GM18867 (cell line): ENCODE data around the gene KLHL29.
"Not testable (repeated sequence)": the region's sequence is repeated elsewhere in the genome, so short reads cannot be mapped to it uniquely, and the experiment has no call there.

Experiments used
- ATAC-seq: cut with Tn5 transposase; IDR thresholded peaks from one replicate; pipeline ENCODE4 v1.9.1; 2021; ENCODE audit warnings: mild to moderate bottlenecking, moderate library complexity; ENCODE audit not compliant: unreplicated experiment

The KLHL29 gene

DNA sequence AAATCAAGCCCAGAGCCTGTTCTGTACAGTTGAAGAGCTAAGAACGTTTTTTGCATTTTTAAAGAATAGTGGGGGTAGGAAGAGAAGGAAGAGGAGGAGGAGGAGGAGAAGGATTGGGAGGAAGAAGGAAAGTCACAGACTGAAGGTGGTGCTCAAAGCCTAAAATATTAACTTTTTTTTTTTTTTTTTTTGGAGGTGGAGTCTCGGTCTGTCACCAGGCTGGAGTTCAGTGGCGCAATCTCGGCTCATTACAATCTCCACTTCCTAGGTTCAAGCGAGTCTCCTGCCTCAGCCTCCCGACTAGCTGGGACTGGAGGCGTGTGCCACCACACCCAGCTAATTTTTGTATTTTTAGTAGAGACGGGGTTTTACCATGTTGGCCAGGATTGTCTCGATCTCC, 18.3 kb upstream of the KLHL29 start:
- ATAC-seq, result no peak

DNA sequence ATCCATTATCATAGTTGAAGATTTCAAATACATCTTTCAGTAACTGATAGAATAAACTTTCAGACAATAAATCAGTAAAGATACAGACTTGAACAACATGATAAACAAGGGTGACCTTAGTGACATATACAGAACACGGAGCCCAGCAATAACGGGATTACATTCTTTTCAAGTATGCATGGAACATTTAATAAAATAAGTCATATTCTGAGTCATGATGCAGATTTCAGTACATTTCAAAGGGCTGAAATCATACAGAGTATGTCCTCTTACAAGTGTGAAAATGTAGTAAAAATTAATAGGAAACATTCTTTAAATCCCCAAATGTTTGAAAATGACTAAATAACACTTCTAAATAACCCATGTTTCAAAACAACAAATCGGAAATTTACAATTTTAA, 17.2 kb upstream of the KLHL29 start:
- ATAC-seq, result no peak

DNA sequence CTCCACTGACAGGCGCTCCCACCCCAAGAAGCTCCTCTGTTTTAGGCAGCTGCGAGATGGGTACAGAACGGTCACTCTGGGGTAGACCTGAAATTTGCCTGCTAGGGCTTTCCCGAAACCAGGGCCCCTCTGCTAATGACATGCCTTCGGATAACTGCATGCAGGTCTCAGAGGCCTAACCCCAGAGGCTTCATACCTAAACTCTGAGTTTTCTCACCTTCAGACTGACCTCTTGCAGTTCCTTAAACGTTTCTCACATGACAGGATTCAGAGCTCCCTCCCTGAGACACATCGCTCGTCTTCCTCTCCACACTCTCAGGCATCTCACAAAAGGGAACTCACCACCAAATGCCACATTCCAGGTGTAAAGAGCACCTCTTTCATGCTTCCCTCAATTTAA, 11.3 kb upstream of the KLHL29 start:
- ATAC-seq, result no peak

DNA sequence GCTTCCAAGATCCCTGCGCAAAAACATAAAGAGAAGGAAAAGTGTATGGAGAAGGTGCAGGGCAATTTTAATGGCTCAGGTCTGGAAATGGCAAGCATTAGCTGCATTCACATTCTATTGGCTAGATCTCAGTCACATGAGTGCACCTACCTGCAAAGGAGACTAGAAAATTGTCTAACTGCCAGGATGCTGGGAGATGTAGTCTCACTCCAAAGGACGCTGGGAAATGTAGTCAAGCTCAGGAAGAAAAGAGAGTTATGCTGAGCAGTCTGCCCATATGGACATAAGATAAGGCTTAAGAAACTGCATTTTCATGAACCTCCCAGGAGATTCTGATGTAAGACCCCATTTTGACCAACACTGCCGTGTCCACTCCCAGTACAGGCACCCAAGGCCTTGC, 9.5 kb upstream of the KLHL29 start:
- peak; percentile 37 for ATAC-seq

DNA sequence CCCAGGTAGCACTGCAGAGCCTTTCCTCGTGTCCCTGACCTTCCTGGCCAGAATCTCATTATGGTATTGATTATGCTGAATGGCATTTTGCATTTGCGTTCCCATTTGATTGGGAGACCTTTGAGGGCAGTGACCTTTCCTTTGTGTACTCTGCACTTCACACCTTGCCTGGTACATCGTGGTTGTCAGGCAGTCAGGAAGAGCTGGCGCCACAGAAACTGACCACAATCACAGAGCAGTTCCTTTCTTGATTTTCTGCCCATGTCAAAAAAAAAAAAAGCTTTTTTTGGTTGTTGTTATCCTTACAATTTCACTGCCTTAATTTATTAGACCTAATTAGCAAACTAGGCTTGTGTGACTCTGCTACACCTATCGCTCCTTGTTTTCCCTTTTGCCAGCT, 8.9 kb upstream of the KLHL29 start:
- ATAC-seq, result peak; percentile 20

DNA sequence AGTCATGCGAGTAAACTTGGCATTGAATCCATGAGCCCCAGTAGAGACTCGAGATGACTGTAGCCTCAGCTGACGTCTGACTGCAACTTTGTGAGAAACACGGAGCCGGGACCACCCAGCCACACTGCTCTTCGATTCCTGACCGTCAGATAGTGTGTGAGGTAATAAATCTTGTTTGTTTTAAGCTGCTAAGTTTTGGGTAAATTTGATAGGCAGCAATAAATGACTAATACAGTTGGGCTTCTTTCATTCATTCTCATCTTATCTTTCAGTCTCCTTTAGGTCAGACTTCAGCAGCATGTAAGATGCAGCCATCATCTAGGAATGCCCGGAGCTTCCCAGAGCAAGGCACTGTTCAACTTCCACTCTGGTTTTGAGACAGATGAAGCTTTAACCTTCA, 8.0 kb upstream of the KLHL29 start:
- ATAC-seq, result no peak

DNA sequence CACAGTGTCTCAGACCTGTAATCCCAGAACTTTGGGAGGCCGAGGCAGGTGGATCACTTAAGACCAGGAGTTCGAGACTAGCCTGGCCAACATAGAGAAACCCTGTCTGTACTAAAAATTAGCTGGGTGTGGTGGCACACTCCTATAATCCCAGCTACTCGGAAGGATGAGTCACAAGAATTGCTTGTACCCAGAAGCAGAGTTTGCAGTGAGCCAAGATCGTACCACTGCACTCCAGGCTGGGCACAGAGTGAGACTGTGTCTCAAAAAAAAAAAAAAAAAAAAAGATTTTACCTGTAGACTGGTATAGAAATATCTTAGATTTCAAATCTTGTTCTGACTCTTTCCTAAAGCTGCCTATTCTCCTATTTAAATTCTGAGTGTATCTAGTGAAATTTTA, 7.2 kb upstream of the KLHL29 start:
- no peak for ATAC-seq

DNA sequence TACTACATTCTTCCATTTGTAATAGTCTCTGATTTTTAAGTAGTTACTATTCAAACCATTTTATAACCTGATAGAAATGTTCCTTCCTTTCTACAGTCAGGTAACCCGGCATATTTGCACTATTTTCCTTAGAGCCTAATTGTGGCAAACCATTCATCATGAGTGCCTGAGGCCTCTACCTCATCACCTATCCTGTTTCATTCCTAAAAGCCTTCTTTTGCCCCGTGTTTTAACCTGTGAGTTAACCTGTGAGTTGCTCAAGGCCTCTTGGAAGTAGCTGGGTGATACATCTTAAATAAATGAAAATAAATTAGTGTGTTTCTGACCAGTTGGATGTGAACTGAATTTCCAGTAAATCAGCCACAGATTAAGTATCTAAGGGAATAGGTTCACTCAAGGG, 6.5 kb upstream of the KLHL29 start:
- no peak for ATAC-seq

DNA sequence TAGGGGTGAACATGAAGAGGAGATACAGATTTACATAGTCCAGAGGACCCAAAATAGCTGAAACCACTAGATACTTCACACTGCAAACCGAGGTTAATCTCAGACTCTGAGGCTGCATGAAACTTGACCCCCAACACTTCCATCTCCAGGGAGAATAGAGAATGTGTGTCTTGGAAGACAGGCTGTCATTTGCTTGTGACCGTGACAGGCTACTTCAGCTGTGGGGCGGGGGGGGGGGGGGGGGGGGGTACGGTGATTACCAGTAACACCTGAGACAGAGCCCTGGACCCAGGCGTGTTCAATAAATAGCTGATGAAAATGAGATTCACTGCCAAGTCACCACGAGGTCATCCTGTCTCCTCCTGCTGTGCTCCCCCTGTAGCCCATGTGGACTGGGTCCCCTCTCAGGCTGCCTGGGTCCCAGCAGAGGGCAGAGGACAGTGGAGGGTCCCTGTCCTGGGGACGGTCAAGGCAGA, 5.7 kb upstream of the KLHL29 start:
- peak; percentile 59 for ATAC-seq

DNA sequence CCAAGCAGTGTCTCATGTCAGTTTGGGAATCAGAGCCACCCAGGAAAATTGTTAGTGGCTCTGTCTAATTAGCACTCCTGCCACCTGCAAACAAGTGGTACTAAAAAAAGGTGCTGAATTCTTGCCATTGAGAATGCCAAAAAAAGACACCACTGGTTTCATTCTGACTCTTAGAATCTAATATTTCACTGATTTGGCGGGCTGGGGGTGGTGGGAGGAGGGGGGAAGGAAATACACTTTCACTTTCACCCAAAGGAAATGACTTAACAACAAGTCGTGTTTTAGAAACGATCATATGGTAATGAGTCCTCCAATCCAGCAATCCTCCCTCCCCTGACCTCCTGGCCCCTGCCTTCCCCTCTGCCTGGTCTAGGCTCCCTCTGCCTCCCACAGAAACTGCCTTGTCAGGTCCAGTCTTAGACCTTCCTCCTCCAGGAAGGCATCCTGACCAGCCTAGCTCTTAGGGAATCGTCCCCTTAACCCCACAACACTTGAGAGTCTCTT, 4.4 kb upstream of the KLHL29 start:
- peak; percentile 30 for ATAC-seq

DNA sequence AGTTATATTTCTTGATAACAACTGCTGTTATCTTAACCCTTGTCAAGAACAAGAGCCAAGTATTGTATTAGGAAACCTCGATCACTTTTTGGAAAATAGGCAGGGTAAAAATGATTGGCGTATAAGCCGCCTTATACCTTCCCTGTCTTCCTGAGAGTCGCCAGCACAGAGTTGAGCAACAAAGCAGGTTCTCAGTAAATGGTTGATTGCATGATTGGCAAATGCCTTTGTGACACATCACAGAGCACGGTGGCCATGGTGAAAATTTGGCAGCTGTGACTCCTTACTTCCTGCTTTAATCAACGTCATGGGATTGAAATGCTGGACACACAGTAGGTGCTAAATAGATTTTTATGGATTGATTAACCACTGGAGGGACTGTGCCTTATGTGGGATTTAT, 3.9 kb upstream of the KLHL29 start:
- no peak for ATAC-seq

DNA sequence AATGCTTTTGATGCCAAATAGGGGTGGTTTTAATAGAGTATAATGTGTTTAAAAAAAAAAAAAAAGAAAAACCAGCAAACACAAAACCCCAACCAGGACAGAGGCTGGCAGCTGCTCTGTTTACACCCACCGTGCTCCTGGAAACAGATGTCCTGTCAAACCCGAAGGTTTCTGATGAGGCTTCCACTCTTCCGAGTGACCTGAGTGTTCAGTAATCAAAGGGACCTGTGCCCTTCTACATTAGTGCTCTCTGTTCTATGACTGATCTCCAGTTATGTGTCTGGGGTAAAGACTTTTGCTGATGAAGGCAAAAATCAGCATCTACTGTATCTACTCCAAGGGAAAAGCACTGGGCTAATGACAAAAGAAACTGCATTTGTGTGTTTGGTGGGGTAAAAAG, 3.5 kb upstream of the KLHL29 start:
- ATAC-seq, result no peak

DNA sequence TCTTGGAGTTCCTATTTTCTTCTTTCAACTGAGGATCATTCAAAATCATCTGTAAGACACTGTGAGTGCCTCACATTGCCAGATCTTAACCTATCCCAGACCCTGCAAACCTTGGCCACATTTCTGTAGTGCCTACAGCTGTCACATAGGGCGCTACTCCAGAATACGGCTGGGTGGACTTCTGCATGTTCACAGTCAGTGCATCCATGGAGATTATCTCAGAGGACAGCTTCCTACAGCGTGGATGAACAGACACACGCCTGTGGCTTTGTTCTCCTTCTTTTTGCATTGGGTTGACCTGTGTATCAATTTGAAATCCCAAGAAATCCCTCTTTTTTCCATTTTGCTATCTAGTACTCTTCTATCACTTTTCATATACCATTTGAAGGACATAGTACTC, 1.9 kb upstream of the KLHL29 start:
- ATAC-seq, result no peak

DNA sequence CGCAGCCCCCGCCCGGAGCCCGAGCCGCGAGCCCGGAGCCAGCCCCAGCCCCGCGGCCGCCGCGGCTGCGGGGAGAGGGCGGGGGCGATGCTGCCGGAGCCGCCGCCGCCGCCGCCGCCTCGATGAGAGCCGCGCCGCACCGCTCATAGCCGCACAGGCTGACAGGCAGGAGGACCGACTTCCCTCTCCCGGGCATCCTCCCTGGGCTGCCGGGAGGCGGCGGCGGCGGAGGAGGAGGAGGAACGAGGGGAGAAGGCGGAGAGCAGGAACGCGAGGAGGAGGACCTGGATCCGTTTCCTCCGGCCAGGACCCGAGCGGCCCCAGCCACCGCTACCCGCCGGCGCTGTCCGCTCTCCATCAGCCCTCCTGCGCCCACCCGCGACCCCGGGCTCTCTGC, 370 bp downstream of the KLHL29 start:
- ATAC-seq, result peak; percentile 37

DNA sequence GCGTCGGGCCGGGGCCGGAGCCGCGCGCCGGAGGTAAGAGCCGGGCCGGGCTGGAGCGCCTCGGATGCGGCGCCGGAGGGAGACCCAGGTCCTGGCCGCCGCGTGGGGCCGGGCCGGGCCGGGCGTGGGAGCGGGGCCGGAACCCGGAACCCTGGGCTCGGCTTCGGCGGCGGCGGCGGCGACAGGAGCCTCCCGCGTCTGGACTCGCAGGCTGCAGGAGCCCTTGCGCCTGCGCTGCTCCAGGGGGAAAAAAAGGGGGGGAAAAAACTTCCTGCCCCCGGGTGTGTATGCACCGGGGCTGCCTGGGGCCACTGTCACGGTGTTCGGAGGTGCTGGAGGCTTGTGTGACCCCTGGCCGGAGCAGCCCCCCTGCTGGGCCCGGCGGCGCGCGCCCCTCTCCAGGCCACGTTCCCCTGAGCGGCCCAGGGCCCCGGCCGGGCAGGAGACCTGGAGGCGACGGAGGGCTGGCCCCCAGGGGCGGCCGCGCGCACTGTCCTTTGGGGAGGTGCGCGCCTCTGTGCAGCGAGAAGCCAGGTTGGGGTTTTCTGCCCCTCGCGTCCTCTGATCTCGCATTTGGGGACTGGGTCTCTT, 864 bp downstream of the KLHL29 start:
- peak; percentile 25 for ATAC-seq

DNA sequence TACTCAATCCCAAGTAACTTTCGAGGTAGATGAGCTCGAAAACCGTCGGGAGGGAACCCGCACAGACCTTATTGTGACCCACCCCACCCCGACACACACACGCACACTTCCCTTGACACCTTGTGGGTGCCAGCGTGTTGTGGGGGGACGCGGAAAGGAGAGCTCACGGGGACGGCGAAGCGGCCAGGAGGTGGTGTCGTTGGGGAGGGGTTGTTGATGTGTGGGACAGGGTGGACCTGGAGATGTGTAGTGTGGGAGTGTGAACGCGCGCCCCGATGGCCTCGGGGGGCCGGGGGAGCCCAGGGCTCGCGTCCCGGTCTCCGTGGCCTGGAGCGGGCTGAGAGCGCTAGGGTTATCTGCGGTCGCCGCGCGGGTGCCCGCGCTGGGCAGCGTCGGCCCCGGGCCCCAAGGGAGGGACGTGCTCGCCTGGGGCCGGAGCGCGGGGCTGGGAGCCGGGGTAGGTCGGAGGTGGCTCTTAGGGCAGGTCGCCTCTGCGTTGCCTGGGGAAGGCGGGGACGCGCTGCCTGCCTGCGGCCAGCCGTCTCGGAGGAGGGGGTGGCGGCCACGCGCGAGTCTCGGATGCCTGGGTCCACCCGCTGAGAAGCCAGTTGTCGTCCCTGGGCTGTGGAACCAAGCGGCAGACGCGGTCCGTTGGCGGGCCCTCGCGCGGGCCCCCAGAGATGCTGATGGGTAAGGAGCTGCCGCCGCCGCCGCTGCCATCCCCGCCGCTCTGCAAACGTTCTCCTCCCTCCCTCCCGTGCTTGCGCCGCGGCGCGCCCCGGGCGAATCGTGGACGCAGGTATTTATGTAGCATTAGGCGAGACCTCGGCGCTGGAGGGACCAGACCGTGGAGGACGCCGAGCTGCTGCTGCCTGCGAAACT, 1.6 kb downstream of the KLHL29 start:
- no peak for ATAC-seq

DNA sequence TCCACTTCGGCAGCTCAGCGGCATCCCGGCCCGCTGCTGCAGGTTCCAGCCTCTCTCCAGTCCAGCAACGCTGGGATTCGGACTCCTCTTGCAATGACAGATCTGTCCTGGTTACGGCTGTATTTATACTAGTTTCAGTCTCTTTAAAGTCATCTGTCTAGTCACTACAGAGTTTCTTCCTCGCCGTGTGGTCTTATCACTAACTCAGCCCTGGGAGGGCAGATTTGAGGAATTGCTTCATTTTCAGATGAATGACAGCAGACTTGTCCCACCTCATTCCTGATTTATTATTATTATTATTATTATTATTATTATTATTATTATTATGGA, 2.2 kb downstream of the KLHL29 start:
- ATAC-seq, result no peak

DNA sequence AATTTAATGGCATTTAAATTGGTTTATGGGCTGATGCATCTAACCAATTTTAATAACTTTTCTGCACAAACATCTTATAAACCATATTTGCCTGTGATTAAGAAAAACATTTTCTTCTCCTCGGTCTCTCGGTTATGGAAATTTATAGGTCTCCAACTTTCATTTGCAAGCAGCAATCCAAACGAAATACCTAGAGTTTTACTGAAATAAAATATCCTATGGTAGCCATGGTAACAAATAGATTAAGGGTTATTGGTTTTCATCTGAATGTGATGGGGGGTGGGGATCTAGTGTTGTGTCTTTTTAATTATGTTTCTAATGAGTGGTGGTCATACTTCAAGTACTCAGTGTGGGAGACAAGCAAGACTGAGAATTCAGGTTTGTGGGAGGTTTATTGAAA, 2.9 kb downstream of the KLHL29 start:
- no peak for ATAC-seq

DNA sequence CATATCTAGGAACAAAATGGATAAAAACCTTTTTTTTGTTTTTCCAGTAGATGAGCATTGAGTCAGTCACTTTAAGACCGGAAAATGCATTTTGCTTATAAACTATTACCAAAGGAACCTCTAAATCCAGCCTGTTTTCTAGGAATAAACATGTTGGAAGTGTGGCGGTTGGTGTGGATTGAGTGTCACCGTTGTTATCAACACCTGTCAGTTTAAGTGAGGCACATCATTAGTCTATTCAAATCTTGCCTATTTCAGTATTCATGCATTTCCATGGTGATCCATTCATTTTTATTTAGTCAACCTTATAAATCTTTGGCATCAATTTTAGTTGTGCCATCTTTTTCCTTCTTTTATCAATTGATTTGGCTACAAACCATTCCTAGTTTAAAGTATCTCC, 3.3 kb downstream of the KLHL29 start:
- ATAC-seq, result no peak

DNA sequence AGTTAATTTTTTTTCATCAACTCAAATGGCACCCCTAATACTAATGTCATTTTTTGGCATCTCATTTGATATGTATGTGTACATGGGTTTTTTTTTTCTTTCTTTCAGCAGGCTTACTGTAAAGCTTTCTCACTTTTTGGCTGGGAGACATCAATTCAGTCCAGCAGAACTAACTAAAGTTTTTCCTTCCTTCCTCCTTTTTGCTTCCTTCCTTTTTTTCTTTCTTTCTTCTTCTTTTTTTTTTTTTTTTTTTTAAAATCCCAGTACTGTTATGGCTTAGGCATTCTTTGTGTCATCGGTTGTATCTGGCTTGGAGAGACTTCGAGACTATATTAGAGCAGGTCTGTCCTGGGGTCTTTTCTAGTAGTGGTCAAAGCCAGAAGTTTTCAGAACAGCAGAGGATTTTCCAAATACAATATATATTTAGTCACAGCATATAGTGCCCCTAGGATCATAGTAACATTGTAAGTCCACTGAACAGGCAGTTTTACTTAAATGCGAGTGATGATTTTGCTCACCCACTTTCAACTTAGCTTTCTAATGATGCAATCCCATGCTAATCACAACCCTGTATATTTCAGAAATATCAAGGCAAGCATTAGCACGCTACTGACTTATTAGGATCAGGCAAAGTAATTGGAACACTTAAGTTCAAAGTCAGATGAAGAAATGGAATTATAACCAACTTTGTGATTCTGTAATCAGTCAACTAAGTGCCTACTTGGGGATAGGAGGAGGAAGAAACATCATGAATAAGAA, 4.0 kb downstream of the KLHL29 start:
- ATAC-seq, result no peak

DNA sequence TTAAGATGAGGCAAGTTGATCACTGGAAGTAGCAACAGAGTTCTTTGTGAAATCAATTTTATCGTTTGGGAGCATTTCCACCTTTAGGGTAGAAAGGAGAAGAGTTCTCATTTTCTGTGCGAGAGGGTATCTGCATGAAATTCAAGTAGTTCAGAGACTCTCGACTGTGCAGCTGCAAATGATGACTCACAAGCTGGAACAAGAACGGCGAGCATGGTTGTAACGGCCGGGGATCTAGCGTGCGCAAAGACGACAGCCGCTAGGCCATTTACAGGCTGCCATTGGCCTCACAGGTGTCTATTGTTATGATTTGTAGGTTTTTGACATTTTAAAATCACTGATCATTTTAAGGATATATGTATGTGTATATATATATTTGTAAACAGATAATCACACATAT, 5.2 kb downstream of the KLHL29 start:
- no peak for ATAC-seq

DNA sequence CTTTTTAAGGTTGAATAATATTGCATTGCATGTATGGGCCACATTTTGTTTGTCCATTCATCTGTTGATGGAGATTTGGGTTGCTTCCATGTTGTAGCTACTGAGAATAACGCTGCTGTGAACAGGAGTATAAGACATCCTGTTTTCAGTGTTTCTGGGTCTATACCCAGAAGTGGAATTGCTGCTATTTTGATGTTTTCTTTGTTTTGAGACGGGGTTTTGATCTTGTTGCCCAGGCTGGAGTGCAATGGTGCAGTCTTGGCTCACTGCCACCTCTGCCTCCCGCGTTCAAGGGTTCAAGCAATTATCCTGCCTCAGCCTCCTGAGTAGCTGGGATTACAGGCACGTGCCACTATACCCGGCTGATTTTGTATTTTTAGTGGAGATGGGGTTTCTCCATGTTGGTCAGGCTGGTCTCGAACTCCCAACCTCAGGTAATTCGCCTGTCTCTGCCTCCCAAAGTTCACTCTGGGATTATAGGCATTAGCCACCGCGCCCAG, 6.3 kb downstream of the KLHL29 start:
- not testable (repeated sequence) for ATAC-seq
